ENCODE measurements around the gene CLTRN.

The CLTRN gene

DNA sequence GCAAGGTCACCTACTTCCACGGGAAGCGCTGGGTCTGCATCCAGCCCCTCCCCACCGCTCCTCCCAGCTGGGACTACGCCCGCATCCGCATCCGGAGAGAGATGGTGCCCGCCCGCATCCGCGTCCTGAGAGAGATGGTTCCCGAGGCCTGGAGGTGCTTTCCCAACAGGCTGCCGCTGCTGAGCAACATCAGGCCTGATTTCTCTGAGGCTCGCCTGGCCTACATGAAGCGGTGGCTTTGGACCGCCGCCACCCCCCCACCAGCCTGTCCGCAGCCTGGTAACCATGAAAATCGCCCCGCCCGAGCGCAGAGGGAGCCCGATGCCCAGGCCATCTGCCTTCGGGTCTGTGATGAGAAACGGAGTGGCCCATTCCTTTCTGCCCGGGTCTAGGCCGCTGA lies 18.1 kb downstream of the CLTRN start:
- no peak for DNase-seq

GRCh38 chrX:15646031-15646430 lies 18.6 kb downstream of the CLTRN start:
- no peak for DNase-seq

- DNase-seq = no peak
Observed at GRCh38 chrX:15645266-15645665, 19.3 kb downstream of the CLTRN start.

DNA sequence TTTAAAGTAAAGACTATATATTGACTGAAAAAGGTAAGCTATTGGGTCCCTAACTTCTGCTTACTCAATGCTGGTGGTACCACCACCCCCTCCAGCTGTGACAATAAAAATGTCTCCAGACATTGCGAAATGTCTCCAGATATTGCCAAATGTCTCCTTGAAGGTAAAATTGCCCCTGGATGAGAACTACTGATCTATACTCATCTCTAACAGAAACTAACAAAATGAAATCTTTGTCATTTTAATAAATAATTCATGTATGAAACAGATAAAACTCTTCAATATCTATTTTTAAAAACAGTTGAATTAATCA lies 20.1 kb downstream of the CLTRN start:
- DNase-seq = no peak

- DNase-seq = no peak
Observed at GRCh38 chrX:15643786-15644559, 20.6 kb downstream of the CLTRN start.

DNA sequence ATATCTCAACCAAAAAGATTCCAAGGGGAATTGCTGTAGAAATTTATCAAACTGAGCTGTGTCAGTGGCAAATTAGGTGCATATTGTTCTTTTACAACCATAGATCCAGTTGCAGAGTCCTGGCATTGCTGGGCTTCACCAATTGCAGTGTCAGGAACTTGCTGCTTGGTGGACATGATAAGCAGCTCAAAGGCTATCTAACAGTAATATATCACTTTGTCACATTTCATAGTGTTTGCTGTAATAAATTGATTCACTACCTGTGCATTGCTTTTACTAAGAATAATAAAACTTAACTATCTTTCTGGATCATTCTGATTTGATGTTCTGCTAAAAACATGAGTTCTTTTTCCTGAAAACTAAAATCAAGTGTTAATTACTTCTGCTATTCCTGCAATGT lies 33.0 kb downstream of the CLTRN start:
- no peak for DNase-seq

DNA sequence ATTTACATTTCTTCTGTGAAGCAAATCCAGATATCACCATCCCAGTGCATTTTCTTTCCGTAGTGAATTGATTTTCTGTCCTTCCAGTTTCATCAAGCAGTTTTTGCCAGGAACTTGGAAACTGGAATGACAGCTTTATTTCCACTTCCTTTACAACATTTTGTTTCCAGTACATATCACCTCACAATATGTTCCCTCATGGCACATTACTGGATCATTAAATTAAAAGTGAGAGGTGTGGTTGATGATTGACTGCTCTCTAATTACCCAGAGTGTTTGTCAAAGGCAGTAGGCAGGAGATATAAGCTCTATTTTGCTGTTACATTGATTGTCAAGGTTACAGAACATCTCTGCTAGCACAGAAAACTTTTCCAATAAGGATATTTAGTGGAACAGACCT lies 41.6 kb downstream of the CLTRN start:
- no peak for DNase-seq

DNA sequence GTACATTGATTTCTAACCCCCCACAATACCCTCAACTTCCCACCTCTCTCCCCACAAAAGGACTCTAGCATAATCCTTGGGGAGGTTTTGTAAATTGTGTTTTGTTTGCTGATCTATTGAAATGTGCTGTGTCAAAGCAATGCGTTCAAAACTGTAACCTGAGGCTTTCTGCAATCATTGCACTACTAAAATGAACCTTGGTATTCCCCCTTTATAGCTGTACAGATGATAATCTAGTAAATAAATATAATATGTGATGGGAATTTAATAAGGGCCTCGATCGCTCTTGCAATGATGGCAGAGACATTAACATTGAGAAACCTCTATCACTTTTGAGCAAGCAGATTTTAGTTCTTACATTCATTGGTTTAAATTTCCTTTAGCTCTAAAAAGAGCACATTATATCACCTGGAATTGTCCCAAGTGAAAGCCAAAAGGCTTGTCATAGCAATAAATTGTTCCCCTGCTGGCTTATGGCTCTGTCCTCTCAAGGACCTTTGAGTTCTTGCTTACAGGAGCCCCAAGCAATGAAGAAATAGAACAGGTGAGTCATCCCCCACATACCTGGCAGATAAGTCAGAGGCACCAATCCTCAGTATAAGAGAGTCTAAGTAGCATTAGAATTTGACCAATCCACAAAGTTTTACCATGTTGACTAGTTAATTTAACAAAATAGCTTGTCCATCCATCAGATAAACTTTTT lies 45.4 kb downstream of the CLTRN start:
- DNase-seq = no peak

DNA sequence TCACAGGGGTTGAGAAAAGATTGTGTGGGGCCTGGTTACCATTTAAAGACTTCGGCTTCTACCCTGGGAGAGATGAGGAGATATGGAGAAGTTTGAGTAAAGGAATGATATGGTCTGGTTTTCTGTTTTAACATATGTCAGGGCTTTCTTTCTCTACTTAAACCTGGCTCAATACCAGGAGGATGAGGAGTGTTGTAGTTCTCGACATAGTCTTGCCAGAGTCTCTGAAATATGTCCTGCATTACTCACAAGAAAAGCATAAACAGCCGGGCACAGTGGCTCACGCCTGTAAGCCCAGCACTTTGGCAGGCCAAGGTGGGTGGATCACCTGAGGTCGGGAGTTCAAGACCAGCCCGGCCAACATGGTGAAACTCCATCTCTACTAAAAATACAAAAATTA lies 47.5 kb downstream of the CLTRN start:
- DNase-seq = no peak

- no peak for DNase-seq
Observed at GRCh38 chrX:15616531-15616930, 48.1 kb downstream of the CLTRN start.

- no peak for DNase-seq
Observed at GRCh38 chrX:15607067-15607466, 57.5 kb downstream of the CLTRN start.

DNA sequence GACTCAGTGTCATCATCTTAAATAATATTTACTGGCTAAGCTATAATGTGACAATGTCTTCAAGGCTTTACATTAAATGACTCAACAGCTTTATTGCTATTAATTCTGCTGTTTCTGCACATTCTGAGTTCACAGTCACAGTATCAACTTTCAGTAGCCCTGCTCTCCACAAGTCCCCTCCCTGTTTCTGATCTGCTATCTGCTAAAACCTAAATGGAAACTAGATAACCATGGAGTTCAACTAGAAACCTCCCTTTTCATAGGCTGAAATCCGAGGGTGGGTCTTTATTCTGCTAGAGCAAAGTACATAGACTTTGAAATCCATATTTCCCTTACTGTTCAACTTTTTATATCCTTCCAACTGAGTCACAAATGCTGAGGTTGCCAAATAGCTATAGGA lies 58.5 kb downstream of the CLTRN start:
- no peak for DNase-seq

DNA sequence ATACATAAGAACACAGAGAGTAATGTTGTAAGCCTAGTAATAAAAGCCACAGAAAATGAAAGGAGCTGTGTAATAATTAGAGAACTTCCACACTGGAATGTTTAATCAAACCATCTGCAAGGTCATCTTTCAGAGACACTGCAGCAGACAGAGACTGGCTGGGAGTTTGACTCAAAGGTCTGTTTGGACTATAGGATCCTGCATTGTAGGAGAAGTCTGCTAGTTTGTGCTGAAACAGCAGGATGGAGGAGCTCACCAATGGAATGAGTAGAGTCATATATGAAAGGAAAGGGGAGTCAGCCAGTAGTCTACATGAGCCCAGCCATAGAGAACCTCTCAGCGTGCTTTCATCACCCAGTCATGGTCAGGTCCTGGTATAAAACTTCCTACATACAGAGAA lies 59.4 kb downstream of the CLTRN start:
- no peak for DNase-seq

DNA sequence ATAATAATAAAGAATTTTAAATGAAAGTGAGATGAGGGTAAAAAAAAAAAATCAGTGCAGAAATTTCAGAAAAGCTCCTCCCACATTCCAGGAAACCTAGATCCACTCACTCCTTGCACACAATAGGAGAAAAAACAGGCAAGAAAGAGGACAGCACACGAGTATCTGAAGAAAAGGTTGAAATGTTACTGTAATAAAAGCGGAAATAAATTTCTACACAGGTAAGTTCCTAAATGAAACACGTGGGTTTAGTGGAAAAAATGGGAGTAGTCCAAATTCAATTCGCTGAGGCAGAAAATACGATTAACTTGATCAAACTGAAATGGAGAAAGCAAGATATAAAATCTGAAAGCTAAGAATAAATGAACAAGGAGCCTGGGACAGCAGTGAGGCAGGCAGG lies 61.8 kb downstream of the CLTRN start:
- no peak for DNase-seq

GRCh38 chrX:15601932-15602331 lies 62.7 kb downstream of the CLTRN start:
- no peak for DNase-seq

GRCh38 chrX:15600745-15601144 lies 63.9 kb downstream of the CLTRN start, which contains the start of gene ACE2:
Gene ACE2 (minus strand): TSS chrX:15600960. CDS start chrX:15600911, 49 bp downstream.
- DNase-seq = no peak

GRCh38 chrX:15600049-15600448 lies 64.6 kb downstream of the CLTRN start:
- no peak for DNase-seq

DNA sequence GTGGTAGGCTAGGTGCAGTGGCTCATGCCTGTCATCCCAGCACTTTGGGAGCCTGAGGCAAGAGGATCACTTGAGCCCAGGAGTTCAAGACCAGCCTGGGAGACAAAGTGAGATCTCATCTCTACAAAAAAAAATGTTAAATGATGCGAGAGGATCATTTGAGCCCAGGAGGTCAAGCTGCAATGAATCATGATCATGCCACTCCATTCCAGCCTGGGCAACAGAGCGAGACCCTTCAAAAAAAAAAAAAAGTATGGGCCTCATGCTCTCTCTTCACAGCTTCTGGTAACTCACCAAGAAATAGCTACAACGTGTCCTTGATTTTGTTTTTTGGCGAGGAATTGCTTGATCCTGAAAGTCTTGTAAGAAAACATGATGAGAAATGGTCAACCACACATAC lies 65.1 kb downstream of the CLTRN start:
- no peak for DNase-seq

GRCh38 chrX:15598026-15598425 lies 66.6 kb downstream of the CLTRN start:
- no peak for DNase-seq

DNA sequence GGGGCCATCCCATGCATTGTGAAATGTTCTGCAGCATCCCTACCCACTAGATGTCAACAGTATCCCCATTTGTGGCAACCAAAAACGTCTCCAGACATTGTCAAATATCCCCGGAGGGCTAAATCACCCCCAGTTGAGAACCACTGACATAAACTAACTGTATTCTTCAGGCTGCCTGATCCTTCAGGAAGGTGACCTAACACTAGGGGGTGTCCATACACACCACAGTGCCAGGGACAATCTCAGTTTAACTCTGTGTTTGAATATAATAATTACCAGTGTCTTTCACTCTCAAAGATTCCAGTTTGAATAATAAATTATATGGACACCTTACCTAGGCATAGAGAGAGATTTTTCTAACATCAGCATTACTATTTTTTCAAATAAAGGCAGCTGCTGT lies 70.2 kb downstream of the CLTRN start:
- DNase-seq = no peak

DNA sequence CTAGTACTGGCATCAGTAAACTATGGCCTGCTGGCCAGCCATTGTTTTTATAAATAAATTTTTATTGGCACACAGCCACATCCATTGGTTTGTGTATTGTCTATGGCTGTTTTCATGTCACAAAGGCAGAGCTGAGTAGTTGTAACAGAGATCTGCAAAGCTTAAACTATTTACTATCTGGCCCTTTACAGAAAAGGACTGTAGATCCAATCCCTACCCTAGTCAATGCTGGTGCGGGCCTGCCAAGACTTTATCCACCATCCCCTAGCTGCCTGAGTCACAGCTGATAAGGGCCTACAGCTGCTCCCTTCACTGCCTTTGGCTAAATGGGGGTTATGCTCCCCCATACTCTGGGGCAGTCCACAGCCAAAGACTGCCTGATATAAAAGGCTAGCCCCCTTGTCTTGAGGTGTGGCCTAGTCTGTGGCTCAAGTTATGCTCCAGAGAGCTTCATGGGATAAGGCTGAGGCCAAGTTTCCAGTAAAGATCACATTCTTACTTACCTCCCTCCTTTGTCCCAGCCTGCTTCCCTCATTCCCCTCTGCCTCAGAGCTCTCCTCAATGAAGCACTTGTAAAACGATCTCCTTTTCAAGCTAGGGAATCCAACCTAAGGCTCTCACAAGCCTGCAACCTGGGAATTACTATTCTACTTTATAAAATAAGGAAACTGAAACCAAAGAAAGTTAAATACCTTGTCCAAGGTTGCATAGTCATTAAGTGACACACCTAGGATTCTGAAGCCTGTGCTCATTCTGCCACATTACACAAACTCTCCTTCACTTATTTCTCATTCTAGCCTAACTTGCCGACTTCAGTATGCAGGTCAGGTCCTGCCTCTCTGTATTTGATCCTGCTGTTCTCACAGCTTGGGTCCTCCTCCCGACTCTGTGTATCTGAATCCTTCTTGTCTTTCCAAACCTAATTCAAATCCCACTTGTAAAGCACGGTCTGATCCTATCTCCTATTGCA lies 84.5 kb downstream of the CLTRN start:
- DNase-seq = no peak
